Epithelial cell of esophagus (primary cell): Measurements from ENCODE around the gene OR8H3.

Experiments used
- DNase-seq: peaks from one replicate; pipeline ENCODE4 v3.0.0; 2010; ENCODE audit warnings: low read depth
- H3K4me3 ChIP-seq: 2 replicates; pipeline ENCODE4 v1.5.1; 2011; ENCODE audit warnings: mild to moderate bottlenecking, low read length, control low read depth
- TF ChIP-seq, protein P1 (sequence below): IDR thresholded peaks from 2 replicates; pipeline ENCODE4 v1.5.1; 2011; ENCODE audit warnings: low read depth, mild to moderate bottlenecking, low read length, control low read depth, inconsistent platforms; ENCODE audit not compliant: insufficient read depth; ENCODE audit errors: missing control alignments

Gene OR8H3

DNA sequence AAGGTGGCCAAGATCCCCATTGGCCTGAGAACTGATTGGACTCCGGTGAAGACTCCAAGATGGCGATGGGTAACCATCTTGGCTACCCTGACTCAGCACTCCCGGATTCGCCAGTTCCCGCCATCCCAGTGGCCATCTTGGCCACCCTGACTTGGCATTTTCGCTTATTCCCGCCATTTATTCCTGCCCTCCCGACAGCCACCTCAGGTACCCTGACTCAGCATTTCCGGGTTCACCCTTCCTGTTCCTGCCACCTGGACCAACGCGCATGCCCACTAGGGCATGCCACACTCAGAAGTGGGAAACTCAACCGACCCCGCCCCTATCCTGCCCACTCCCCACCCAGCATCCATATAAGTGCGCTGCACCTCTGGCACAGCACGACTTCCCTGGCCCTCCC is 30.2 kb downstream of the OR8H3 start:
- DNase-seq, result no peak
- TF ChIP-seq, protein P1, sequence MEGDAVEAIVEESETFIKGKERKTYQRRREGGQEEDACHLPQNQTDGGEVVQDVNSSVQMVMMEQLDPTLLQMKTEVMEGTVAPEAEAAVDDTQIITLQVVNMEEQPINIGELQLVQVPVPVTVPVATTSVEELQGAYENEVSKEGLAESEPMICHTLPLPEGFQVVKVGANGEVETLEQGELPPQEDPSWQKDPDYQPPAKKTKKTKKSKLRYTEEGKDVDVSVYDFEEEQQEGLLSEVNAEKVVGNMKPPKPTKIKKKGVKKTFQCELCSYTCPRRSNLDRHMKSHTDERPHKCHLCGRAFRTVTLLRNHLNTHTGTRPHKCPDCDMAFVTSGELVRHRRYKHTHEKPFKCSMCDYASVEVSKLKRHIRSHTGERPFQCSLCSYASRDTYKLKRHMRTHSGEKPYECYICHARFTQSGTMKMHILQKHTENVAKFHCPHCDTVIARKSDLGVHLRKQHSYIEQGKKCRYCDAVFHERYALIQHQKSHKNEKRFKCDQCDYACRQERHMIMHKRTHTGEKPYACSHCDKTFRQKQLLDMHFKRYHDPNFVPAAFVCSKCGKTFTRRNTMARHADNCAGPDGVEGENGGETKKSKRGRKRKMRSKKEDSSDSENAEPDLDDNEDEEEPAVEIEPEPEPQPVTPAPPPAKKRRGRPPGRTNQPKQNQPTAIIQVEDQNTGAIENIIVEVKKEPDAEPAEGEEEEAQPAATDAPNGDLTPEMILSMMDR, result no peak

DNA sequence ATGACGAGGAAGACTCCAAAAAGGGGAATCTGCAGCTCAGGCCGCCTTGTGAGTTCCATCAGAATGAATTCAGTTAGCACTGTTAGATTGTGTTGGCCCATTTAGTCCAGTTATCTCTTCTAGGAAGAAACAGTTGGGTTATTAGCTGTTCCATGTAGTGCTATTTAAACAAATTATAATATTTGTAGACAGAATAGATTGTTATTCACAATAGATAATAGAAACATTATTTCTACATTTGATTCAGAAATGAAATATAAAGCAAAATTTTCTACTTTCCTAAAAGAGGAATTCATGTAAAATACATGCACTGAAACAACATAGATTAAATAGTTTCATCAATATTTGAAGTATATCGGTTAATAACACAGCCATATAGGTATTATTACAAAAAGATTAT is 38.0 kb downstream of the OR8H3 start, which contains the start of gene OR8K5:
TSS of gene OR8K5 (minus strand) at position 101 of the 400 bp plus-strand sequence. CDS start at position 101, 0 bp downstream.
- TF ChIP-seq, protein P1, result no peak
- no peak for DNase-seq
- no peak within 1 kb of the TSS for H3K4me3 ChIP-seq

More for the DNA sequence above, 30.2 kb downstream of the OR8H3 start:
- no peak overlapping the region for H3K4me3 ChIP-seq

DNA sequence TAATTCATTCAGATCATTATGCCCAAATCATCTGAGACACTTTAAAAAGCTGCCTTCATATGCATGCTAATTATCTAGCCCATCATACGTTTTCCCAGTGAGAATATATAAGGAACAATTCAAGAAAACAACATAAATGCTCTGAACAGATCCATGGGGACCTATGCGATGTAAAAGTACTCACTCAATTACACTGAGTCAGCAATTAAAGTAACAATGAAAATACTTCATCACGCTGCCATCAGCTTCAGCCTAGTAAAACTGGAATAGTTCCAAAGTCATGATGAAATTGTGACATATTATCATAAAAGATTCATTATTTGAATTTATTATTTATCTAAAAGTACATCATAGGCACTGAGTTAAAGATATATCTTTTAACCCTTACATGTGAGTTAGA is 41.6 kb downstream of the OR8H3 start:
- no peak for DNase-seq
- TF ChIP-seq, protein P1, result no peak
- no peak overlapping the region for H3K4me3 ChIP-seq

DNA sequence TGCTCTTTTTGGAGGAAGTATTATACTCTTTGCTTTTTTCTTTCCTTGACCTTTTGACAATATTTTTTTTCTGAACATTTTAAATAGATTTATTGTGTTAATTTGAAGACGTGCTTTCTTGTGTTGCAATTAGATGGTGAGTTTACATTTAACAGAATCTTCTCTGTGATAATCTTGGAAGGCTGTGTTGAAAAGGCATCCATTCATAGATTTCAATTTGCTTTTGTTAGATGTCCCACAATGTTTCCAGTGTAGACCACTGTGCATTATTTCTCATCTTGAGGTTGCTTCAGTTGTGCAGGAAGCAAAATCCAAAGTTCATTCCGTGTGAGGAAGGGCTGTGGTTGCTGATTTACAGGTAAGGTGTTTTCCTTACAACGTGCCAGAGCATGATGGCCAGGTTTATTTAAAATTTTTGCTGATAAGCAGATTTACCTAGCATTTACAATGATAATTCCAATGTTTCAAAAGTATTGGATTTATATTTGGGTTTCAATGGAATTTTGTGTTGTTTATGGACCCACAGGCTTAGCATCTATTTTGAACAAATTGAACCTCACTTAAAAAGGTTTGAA is 50.2 kb downstream of the OR8H3 start:
- no peak for DNase-seq
- TF ChIP-seq, protein P1, result no peak
- H3K4me3 ChIP-seq, result no peak overlapping the region
